Calu3 (cell line): ENCODE data around the gene PRSS1. TPM values are rescaled to one million over a fixed set of nuclear protein-coding genes. Genes with fewer than 3 reads are reported as not detected.

Source experiments
- BruUV-seq: library from RNA; stranded (reverse); fragments of 400-500 nt; replicated peaks from 2 replicates; lab custom pipeline; 2021; lab: Mats Ljungman, UMichigan
- CTCF ChIA-PET: fragments of 300-600 bp; sonication (Branson Sonifier 250); formaldehyde crosslinking; loops from one replicate; lab custom pipeline; 2022; ENCODE audit warnings: antibody characterized with exemption; lab: Charles Lee
- DNase-seq: peaks from one replicate; pipeline ENCODE4 v3.0.0; 2022
- H3K27ac Mint-ChIP-seq: one replicate; pipeline ENCODE4 v1.8.0; 2022; ENCODE audit warnings: mixed read lengths; ENCODE audit not compliant: unreplicated experiment
- H3K27me3 Mint-ChIP-seq: one replicate; pipeline ENCODE4 v1.8.0; 2022; ENCODE audit warnings: mixed read lengths; ENCODE audit not compliant: unreplicated experiment
- H3K36me3 Mint-ChIP-seq: one replicate; pipeline ENCODE4 v1.8.0; 2022; ENCODE audit warnings: mild to moderate bottlenecking, moderate library complexity, mixed read lengths; ENCODE audit not compliant: insufficient read depth, unreplicated experiment
- H3K4me1 Mint-ChIP-seq: one replicate; pipeline ENCODE4 v1.8.0; 2022; ENCODE audit warnings: mild to moderate bottlenecking, low read depth, mixed read lengths; ENCODE audit not compliant: unreplicated experiment
- H3K4me3 Mint-ChIP-seq: one replicate; pipeline ENCODE4 v1.8.0; 2022; ENCODE audit warnings: mild to moderate bottlenecking, low read depth, moderate library complexity, mixed read lengths; ENCODE audit not compliant: unreplicated experiment
- H3K9me3 Mint-ChIP-seq: one replicate; pipeline ENCODE4 v1.8.0; 2022; ENCODE audit warnings: low read depth, mixed read lengths; ENCODE audit not compliant: unreplicated experiment
- CTCF ChIP-seq: fragments of 200-600 bp; IDR thresholded peaks from one replicate; pipeline ENCODE4 v1.8.0; 2022; ENCODE audit warnings: antibody characterized with exemption; ENCODE audit not compliant: unreplicated experiment
- intact Hi-C: fragments of 100-400 bp; cut with micrococcal nuclease; formaldehyde crosslinking; loops from one replicate; pipeline ENCODE4 v1.10.0; 2022; ENCODE audit not compliant: unreplicated experiment
- total RNA-seq: library from RNA; stranded (reverse); gene quantifications from 2 replicates; pipeline ENCODE4 v1.2.3, GENCODE V29; 2022

The PRSS1 gene
- total RNA-seq, 1 experiment from 2014 or later, result 16.8 TPM

GRCh38 chr7:142801601-142802295, 52.5 kb downstream of the PRSS1 start:
- peaks cover 5% of the 10 kb centered on the region for H3K36me3 Mint-ChIP-seq
- CTCF ChIA-PET, result interaction anchor here (1.2 kb wide), 1 partner anchor 9 kb away, joined by 3 read pairs; no protein-coding TSS in a partner anchor
- TF ChIP-seq CTCF, result no peak
- no peak overlapping the region for H3K27ac Mint-ChIP-seq
- no TSS peak for BruUV-seq
- intact Hi-C loops, result no loop called here
- no peak overlapping the region for H3K4me3 Mint-ChIP-seq
- peaks cover 98% of the 10 kb centered on the region for H3K27me3 Mint-ChIP-seq
- H3K9me3 Mint-ChIP-seq, result no peaks in the 10 kb centered on the region
- peaks cover 1% of the 10 kb centered on the region for H3K4me1 Mint-ChIP-seq
- DNase-seq, result no peak

- no peak for TF ChIP-seq CTCF
- no peak for DNase-seq
- no TSS peak for BruUV-seq
- Mint-ChIP-seq H3K36me3 (peaks cover 5% of the 10 kb centered on the region), H3K27ac (no peak overlapping the region), H3K27me3 (peaks cover 98% of the 10 kb centered on the region), H3K4me3 (no peak overlapping the region), H3K4me1 (peaks cover 6% of the 10 kb centered on the region), H3K9me3 (no peaks in the 10 kb centered on the region)
- intact Hi-C loops, result no loop called here
- CTCF ChIA-PET, result no interaction called here
These were observed 53.0 kb downstream of the PRSS1 start for GRCh38 chr7:142802301-142802700.

Other genes with a start within 250 kb of the PRSS1 start
- gene PRSS2, start 21.5 kb downstream of the PRSS1 start, total RNA-seq, result 0.64 TPM in 1 of 2 replicates, not detected in the other
- 3.0 and 3.1 TPM in 2 replicates for gene EPHB6, start 105.6 kb downstream of the PRSS1 start, total RNA-seq
- 1.7 TPM in 2 replicates for gene TRPV6, start 136.3 kb downstream of the PRSS1 start, total RNA-seq
- gene TRPV5, start 184.3 kb downstream of the PRSS1 start, total RNA-seq, result not detected in 2 replicates
- gene LLCFC1, start 190.0 kb downstream of the PRSS1 start, total RNA-seq, result not detected in 2 replicates
- not detected in 2 replicates for gene KEL, start 212.9 kb downstream of the PRSS1 start, total RNA-seq